ENCODE results near the gene NTN1.

- TF ChIP-seq CTCF (IDR thresholded peaks at IDR 0.05; ENCODE audit: low read depth, low read length, poor library complexity, severe bottlenecking) = no peak
- TF ChIP-seq EZH2phosphoT487 (IDR thresholded peaks at IDR 0.05; ENCODE audit: borderline replicate concordance, low read length) = no peak
These were observed 124.8 kb downstream of the NTN1 start for GRCh38 chr17:9146064-9146463.

Data from DOHH2 (cell line).